Measurements from ENCODE around the gene INO80E.
"Not testable (repeated sequence)": the region's sequence is repeated elsewhere in the genome, so short reads cannot be mapped to it uniquely, and the experiment has no call there.

INO80E gene

DNA sequence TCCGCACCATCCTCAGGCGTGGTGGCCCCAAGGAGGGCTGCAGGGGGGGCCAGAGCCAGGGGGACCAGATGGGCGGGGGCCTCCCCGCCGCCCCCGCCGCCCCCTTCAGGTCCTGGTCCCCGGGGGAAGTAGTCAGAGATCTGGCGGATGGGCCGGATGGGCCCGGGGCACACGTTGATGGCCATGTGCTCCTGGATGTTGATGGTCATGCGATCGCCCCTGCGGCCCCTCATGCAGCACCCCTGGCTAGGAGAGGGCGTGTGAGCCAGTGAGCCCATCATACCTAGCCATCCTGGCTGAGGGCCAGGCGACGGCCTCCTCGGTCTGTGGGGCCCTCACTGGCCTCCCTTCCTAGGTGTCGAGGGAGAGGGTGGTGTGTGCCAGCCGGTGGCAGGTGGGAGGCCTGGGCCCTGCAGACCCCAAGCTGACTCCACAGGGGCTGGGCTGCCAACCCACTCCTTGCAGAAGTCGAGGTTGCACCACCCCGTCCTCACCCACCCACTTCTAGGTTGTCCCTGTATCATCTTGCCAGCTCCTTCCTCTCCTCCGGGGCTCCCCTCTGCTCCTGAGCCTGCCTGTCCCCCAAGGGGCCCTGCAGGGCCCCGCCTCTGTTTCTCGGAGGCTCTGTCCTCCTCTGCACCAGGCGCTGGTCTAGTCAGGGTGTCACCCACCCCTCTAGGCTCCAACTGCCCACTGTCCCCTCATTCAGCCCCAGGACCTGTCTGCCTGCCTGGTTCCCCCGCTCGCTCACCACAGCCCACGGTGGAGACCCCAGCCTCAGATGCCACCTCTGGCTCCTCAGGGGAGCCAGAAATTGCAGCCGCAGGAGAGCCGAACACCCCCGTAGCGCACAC lies 14.2 kb downstream of the INO80E start:
- no peak for DNase-seq
- H3K9ac ChIP-seq (ENCODE audit: low read length), result no peak overlapping the region
- TF ChIP-seq EZH2phosphoT487 (IDR thresholded peaks at IDR 0.05; ENCODE audit: low read length), result no peak
- no peak for TF ChIP-seq CTCF (IDR thresholded peaks at IDR 0.05; ENCODE audit: low read length)
- no peak for TF ChIP-seq EZH2 (optimal IDR thresholded peaks at IDR 0.05; ENCODE audit: low read depth, low read length)
- no peaks in the 10 kb centered on the region for H3K9me2 ChIP-seq (replicated peaks; ENCODE audit: insufficient read depth, low read length)
- H3K4me2 ChIP-seq (ENCODE audit: low read depth, low read length), result peak overlapping the region; percentile 41; the same call in 1 of the 2 replicates
- H3K27me3 ChIP-seq (replicated peaks; ENCODE audit: insufficient read depth, low read length), result peaks cover 55% of the 10 kb centered on the region
- H2AFZ ChIP-seq (ENCODE audit: low read length), result no peak overlapping the region
- no peaks in the 10 kb centered on the region for H3K79me2 ChIP-seq (ENCODE audit: low read length)
- no peak overlapping the region for H3K27ac ChIP-seq (ENCODE audit: low read length)
- H3K9me3 ChIP-seq (replicated peaks; ENCODE audit: insufficient read depth, low read length), result no peaks in the 10 kb centered on the region
- no peak overlapping the region; the same call in 1 of the 2 replicates for H3K4me3 ChIP-seq (ENCODE audit: low read length)
- H3K36me3 ChIP-seq (replicated peaks; ENCODE audit: insufficient read depth, low read length), result no peaks in the 10 kb centered on the region
- H3F3A ChIP-seq (ENCODE audit: insufficient read depth, low read length), result no peaks in the 10 kb centered on the region
- no peaks in the 10 kb centered on the region for H3K4me1 ChIP-seq (ENCODE audit: low read length)
- no peaks in the 10 kb centered on the region for H4K20me1 ChIP-seq (ENCODE audit: insufficient read depth, low read length)

GRCh38 chr16:30010844-30011713 lies 15.0 kb downstream of the INO80E start, which contains the start of gene DOC2A:
Gene DOC2A (minus strand): TSS chr16:30011027. CDS start chr16:30010222, 805 bp downstream.
- peak within 1 kb of the TSS; percentile 72; the same call in 1 of the 2 replicates for H3K4me2 ChIP-seq (ENCODE audit: low read depth, low read length)
- no peaks in the 10 kb centered on the region for H3F3A ChIP-seq (ENCODE audit: insufficient read depth, low read length)
- no peak within 1 kb of the TSS for H3K9ac ChIP-seq (ENCODE audit: low read length)
- no peak for DNase-seq
- no peak within 1 kb of the TSS for H2AFZ ChIP-seq (ENCODE audit: low read length)
- no peaks in the 10 kb centered on the region for H4K20me1 ChIP-seq (ENCODE audit: insufficient read depth, low read length)
- peak within 1 kb of the TSS; percentile 43; the same call in 1 of the 2 replicates for H3K4me3 ChIP-seq (ENCODE audit: low read length)
- H3K79me2 ChIP-seq (ENCODE audit: low read length), result no peaks in the 10 kb centered on the region
- no peaks in the 10 kb centered on the region for H3K9me2 ChIP-seq (replicated peaks; ENCODE audit: insufficient read depth, low read length)
- no peaks in the 10 kb centered on the region for H3K4me1 ChIP-seq (ENCODE audit: low read length)
- no peaks in the 10 kb centered on the region for H3K36me3 ChIP-seq (replicated peaks; ENCODE audit: insufficient read depth, low read length)
- peaks cover 55% of the 10 kb centered on the region for H3K27me3 ChIP-seq (replicated peaks; ENCODE audit: insufficient read depth, low read length)
- TF ChIP-seq EZH2phosphoT487 (IDR thresholded peaks at IDR 0.05; ENCODE audit: low read length) (no peak), EZH2 (optimal IDR thresholded peaks at IDR 0.05; ENCODE audit: low read depth, low read length) (no peak), CTCF (IDR thresholded peaks at IDR 0.05; ENCODE audit: low read length) (no peak)
- no peaks in the 10 kb centered on the region for H3K9me3 ChIP-seq (replicated peaks; ENCODE audit: insufficient read depth, low read length)
- no peak within 1 kb of the TSS for H3K27ac ChIP-seq (ENCODE audit: low read length)

- Histone ChIP-seq H3F3A (ENCODE audit: insufficient read depth, low read length) (no peaks in the 10 kb centered on the region), H3K36me3 (replicated peaks; ENCODE audit: insufficient read depth, low read length) (no peaks in the 10 kb centered on the region), H4K20me1 (ENCODE audit: insufficient read depth, low read length) (no peaks in the 10 kb centered on the region), H3K9me2 (replicated peaks; ENCODE audit: insufficient read depth, low read length) (no peaks in the 10 kb centered on the region), H3K4me2 (ENCODE audit: low read depth, low read length) (peak overlapping the region; percentile 72; the same call in 1 of the 2 replicates), H3K4me1 (ENCODE audit: low read length) (no peaks in the 10 kb centered on the region), H3K27me3 (replicated peaks; ENCODE audit: insufficient read depth, low read length) (peaks cover 62% of the 10 kb centered on the region), H3K4me3 (ENCODE audit: low read length) (no peak overlapping the region), H3K27ac (ENCODE audit: low read length) (no peak overlapping the region), H2AFZ (ENCODE audit: low read length) (no peak overlapping the region), H3K9me3 (replicated peaks; ENCODE audit: insufficient read depth, low read length) (no peaks in the 10 kb centered on the region), H3K9ac (ENCODE audit: low read length) (no peak overlapping the region), H3K79me2 (ENCODE audit: low read length) (no peaks in the 10 kb centered on the region)
- no peak for TF ChIP-seq EZH2phosphoT487 (IDR thresholded peaks at IDR 0.05; ENCODE audit: low read length)
- no peak for TF ChIP-seq CTCF (IDR thresholded peaks at IDR 0.05; ENCODE audit: low read length)
- TF ChIP-seq EZH2 (optimal IDR thresholded peaks at IDR 0.05; ENCODE audit: low read depth, low read length), result no peak
- DNase-seq, result no peak
Observed at GRCh38 chr16:30011714-30012504, 15.9 kb downstream of the INO80E start.

GRCh38 chr16:30012598-30012997 lies 16.6 kb downstream of the INO80E start:
- H2AFZ ChIP-seq (ENCODE audit: low read length); H3K9me2 ChIP-seq (replicated peaks; ENCODE audit: insufficient read depth, low read length); H3K9ac ChIP-seq (ENCODE audit: low read length); H3K4me1 ChIP-seq (ENCODE audit: low read length); DNase-seq; H3K27ac ChIP-seq (ENCODE audit: low read length); H3K36me3 ChIP-seq (replicated peaks; ENCODE audit: insufficient read depth, low read length); H3K79me2 ChIP-seq (ENCODE audit: low read length); H3K9me3 ChIP-seq (replicated peaks; ENCODE audit: insufficient read depth, low read length); H4K20me1 ChIP-seq (ENCODE audit: insufficient read depth, low read length); H3F3A ChIP-seq (ENCODE audit: insufficient read depth, low read length); H3K4me2 ChIP-seq (ENCODE audit: low read depth, low read length); H3K4me3 ChIP-seq (ENCODE audit: low read length): not testable (repeated sequence)
- H3K27me3 ChIP-seq (replicated peaks; ENCODE audit: insufficient read depth, low read length), result peaks cover 60% of the 10 kb centered on the region
